Measurements from ENCODE around the gene ZNF48.

Gene ZNF48

DNA sequence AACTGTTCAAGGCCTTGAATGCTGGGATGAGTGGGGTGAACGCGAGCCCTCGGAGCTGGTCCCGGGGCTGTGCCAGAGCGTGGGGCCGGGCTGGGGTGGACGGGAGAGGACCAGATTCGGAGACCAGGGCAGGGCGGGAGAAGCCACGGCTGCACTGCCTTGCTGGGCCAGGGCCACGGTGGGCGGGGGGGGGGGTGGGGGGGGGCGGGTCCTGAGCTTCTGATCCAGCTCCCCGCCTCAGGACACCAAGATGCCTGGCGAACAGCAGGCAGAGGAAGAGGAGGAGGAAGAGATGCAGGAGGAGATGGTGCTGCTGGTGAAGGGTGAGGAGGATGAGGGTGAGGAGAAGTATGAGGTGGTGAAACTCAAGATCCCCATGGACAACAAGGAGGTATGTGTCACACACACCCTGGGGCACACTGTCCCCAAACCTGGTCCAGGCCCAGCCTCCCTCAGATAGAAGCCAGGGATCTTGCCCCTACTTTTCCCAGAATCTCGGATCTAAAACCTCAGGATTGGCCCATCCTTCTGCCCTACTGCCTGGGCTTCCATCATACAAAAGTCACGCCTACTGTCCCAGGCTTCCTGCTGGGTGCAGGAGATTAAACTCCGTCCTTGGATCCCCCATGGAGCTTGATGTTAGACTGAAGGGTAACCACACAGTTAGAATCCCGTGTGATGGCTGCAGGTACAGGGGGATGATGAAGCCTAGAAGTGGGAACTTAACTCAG lies 12.7 kb downstream of the ZNF48 start:
- DNase-seq (ENCODE audit: low spot score) = no peak

DNA sequence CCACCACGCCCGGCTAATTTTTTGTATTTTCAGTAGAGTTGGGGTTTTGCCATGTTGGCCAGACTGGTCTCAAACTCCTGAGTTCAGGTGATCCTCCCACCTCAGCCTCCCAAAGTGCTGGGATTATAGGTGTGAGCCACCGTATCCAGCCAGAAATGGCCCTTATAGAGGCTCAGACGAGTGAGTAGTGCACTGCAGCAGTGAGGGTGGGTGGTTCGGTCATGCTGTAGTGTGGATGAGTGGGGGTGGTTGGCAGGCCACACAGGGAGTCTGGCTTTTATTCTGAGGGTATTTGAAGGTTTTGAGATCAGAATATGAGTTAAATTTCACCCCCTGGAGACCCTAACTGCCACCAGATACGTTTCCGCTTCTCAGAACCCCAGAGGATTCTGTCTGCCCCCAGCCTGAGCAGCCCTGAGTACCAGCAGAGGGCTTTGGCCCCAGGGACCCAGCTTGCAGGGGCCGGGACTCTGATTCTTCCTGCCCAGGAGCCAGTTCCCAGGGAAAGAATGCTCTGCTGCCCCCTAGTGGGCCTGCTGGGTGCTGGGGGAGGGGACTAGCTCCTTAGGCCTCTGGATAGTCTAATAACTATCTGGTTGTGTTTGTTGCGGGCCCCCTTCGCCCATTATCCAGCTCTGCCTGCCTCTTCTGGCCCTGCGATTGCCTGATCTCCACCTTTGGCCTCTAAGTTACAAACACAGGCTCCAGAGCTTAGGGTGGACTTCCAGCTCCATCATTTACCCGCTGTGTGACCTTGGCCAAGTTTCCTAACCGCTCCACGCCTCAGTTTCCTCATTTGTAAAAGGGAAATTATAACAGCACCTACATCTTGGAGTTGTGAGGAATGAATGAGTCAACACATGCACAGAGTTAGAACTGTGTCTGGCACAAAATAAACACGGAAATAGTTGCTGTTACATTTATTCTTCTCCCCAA lies 14.2 kb downstream of the ZNF48 start:
- DNase-seq (ENCODE audit: low spot score) = peak; percentile 92

DNA sequence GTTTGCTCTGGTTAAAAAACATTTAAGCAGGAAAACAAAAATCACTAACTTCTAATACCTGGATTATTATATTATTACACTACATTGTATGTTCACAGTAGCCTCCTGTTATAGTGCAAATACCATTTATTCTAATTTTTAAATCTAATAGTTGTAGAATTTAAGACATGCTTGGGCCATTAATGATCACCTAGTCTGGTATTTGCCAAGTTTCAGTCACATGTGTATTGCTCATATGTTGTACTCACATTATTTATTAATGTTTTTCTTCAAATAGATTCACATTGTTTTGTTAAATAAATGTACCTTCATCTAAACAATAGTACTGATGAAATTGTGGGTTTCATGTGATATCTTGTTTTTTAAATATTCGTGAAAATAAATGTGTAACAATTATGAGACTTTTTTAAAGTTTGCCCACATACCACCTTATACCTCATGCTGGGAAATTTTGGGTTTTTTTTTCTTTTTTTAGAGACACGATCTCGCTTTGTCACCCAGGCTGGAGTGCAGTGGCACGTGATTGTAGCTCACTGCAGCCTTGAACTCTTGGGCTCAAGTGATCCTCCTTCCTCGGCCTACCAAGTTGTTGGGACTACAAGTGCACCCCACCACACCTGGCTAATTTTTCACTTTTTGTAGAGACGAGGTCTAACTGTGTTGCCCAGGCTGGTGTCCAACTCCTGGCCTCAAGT lies 18.0 kb downstream of the ZNF48 start:
- DNase-seq (ENCODE audit: low spot score) = no peak

DNA sequence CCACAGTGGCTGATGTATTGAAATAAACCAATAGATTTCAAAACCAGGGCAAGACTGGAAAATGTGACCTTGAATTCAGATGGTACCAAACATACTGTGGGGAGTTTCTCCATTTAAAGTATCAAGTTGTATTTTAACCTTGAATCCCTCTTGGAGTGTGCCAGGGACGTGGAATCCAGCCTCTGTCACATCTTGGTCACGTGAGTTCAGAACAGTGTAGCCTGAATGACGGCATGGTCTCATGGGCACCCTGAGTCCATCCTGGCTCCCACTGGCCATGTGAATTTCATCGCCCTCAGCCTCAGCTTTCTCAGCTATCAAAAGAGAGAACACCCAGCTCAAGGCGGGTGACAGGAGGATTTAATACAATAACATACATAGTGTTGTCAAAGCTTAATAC lies 18.9 kb downstream of the ZNF48 start:
- no peak for DNase-seq (ENCODE audit: low spot score)

DNA sequence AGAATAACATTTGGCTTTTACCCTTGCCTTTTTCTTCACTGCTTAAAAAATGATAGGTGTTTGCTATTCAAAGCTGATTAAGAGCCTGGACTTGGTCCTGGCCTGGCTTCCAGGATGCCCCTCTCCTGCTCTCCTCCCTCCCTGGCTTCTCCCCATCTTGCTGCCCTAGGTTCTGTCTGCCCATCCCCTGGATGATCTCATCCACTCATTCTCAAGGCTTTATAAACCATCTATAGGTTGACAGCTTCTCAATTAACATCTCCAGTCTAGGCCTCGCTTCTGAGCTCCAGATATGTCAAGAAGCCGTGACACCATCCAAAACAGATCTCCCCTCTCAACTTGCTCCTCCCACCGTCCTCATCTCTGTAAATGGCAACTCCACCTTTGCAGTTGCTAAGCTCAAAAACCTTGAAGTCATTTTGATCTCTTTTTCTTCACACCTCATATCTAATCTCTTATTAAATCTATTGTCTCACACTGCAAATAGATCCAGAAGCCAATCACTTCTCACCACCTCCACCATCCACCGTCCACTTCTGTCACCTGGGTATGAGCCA lies 20.9 kb downstream of the ZNF48 start:
- DNase-seq (ENCODE audit: low spot score) = no peak

DNA sequence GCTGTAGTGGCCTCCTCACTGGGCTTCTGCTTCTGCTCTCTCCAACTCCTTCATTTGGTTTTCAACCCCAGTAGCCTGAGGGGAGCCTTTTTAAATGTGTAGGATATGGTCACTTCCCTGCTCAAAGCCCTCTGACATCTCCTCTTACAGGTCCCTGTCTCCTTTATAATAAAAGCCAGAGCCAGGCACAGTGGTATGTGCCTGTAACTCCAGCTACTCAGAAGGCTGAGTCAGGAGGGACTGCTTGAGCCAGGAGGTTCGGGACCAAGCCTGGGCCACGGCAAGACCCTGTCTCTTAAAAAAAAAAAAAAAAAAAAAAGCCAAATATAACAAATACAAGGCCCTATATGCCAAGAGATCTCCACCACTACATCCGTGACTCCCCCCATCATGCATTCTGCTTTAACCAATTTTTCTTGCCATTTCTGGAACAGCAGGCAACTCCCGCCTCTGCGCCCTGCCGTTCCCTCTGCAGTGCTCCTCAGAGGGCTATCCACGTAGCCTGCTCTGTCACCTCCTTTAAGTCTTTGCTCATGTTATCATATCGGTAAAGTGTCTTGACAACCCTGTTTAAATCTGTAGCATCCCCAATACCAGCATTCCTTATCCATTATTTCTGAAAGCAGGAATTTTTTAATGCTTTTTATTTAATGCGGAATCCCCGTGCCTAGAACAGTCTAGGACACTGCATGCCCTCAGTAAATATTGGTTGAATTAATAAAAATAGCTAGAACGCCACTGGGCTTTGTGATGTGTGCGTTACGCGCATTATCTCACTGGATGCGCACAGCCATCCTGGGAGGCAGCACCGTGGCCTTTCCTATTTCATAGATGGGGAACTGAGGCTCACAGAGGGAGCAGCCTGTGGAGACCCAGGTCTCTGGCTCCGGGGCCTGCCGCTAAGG lies 21.7 kb downstream of the ZNF48 start:
- DNase-seq (ENCODE audit: low spot score) = no peak

DNA sequence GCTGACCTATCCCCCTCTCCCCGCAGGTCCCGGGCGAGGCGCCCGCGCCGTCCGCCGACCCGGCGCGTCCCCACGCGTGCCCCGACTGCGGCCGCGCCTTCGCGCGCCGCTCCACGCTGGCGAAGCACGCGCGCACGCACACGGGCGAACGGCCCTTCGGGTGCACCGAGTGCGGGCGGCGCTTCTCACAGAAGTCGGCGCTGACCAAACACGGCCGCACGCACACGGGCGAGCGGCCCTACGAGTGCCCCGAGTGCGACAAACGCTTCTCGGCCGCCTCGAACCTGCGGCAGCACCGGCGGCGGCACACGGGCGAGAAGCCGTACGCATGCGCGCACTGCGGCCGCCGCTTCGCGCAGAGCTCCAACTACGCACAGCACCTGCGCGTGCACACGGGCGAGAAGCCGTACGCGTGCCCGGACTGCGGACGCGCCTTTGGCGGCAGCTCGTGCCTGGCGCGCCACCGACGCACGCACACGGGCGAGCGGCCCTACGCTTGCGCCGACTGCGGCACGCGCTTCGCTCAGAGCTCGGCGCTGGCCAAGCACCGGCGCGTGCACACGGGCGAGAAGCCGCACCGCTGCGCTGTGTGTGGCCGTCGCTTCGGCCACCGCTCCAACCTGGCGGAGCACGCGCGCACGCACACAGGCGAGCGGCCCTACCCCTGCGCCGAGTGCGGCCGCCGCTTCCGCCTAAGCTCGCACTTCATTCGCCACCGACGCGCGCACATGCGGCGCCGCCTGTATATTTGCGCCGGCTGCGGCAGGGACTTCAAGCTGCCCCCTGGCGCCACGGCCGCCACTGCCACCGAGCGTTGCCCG lies 22.5 kb downstream of the ZNF48 start:
- DNase-seq (ENCODE audit: low spot score) = peak; percentile 66

DNA sequence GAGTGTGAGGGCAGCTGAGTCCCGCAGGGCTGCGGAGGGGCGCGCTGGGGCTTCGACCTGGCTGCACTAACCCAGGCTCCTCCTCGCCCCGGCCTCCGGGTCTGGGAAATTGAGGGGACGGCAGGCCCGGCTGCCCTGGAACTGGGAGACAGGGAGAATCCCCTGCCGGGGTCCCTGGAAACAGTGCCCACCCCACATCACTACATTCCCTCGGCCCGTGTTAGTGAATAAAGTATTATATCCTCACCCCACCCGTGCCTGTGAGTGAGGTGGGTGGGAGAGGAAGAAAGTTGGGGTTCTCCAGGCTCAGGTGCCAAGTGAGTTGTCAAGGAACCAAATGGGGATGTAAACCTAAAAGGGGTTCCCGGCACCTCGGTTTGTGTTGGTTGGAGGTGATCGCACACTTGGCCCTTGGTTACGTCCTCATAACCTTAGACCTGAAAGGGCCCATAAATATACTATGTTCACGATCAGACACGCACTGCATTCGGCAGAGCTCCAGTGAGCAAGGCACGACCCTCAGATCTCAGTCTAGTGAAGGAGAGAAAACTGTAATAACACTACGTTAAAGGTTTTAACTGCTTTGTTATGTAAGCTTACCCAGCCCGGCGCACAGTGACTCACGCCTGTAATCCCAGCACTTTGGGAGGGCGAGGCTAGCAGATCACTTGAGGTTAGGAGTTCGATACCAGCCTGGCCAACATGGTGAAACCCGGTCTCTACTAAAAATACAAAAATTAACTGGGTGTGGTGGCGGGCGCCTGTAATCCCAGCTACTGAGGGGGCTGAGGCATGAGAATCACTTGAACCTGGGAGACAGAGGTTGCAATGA lies 23.3 kb downstream of the ZNF48 start:
- DNase-seq (ENCODE audit: low spot score) = no peak

DNA sequence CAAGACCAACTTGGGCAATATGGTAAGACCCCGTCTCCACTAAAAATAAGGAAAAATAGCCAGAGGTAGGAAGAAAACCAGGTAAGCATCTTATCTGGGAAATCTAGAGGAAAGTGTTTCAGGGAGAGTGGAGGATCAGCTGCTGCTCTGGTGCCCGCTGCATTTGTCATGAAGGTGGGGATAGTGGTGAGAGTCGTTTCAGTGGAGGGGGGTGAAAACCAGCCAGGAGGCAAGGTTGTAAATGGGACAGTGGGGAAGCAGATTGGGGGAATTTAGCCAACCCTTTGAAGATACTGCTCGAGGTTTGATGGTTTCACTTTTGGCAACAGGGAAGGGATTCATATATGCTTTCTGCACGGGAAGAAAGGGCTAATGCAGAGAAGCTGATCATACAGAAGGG lies 25.8 kb downstream of the ZNF48 start:
- DNase-seq (ENCODE audit: low spot score) = no peak

DNA sequence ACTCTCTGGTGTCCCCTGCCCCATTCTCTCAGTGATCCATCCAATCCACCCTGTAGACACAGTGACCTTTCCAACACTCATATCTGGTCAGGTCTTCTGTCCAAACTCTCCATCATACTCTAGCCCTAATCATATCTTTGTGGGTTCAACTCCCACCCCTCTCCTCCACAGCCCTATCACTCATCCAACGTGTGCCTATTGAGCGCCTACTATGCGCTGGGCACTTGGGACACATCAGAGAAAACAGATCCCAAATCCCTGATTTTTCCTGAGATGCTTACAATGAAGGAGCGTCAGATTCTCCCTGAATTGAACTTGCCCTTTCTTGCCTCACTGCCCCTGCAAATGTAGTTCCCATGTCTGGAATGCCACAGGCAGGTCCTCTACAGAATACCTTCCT lies 32.8 kb downstream of the ZNF48 start:
- no peak for DNase-seq (ENCODE audit: low spot score)

DNA sequence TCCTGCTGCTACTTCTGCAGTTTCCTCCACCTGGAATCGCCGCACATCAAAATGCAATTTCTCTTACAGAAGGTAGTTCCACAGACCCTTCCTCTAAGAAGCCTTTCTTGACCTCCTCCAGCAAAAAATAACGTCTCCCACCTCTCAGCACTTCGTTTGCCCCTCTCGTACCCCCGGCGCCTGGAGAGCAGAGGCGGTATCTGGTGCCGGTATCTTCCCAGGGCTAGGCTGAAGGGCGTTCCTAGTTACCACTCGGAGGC lies 34.1 kb downstream of the ZNF48 start:
- DNase-seq (ENCODE audit: low spot score) = no peak

DNA sequence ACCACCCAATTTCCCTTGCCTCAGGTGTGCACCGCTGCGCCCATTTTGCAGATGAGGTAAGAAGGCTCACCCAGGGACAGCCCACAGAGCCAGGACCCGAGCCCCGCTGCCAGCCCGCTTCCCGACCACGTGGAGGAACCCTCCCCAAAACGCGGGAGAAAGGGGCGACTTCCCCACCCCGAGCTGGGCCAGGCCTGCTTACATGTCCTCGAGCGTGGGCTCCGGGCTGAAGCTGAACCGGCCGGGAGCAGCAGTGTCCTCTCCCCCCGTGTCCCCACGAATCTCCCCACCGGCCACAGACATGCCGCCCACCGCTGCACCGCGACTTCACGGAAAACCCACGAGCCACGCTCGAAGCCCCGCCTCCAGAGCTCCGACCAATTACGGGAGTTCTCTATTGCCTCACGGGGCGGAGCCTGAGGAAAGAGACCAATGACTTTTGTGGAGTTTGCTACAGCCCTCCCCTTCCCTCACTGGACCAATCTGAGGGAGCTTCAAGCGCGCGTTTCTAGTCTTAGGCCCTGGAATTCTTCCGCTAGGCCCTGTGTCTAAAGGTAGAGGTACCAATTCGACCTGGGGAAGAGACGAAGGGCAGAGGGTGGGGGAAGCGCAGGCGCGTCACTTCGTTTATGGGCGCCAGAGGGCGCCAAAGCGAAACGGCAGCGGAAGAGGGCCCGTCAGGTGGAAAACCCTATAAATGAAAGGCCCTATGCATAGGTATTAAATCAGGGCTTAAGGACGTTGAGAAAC lies 34.6 kb downstream of the ZNF48 start, which contains the start of gene DCTPP1:
DCTPP1 (minus strand) TSS at position 353 of the 750 bp plus-strand sequence; CDS start at position 303, 50 bp downstream.
- DNase-seq (ENCODE audit: low spot score) = peak; percentile 96

DNA sequence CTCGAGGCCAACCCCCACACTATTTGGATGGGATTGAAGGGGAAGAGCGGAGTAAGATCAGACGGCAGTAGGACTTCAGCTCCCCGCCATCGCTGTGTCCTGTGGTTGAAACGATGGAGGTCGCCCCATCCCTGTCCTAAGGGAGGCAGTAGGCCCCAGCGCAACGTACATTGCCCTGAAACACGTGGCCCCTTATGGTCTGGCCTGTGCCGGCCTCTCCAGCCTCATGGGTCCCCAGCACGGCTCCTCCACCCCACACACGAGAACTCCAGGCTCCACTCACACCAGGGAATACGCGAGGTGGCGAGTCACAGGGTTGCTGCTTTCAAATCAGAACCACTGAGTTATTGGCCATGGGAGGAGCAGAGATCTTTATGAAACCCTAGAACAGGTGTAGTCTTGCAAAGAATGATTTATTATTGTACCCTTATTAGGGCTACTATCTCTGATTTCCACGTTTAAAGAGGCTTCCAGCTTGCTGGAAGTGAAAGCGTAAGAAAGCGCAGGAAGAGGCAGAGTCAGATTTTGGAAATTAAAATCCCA lies 35.3 kb downstream of the ZNF48 start:
- DNase-seq (ENCODE audit: low spot score) = no peak

DNA sequence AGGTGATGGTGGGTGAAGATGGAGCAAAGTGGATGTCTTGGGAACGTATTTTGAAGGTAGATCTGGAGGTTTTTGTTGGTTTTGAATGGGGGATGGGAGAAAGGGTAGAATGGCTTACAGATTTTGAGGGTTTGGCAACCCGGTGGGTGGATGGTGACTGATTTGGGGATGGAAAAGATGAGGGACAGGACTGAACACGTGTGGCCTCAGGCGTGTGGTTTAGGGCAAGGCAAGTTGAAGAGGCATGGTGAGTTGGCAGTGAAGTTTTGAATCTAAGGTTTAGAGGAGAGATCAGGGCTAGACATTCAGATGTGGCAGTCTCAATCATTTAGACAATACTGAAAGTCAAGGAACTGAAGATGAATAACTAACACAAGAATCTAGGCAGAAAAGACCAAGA lies 39.6 kb downstream of the ZNF48 start:
- no peak for DNase-seq (ENCODE audit: low spot score)

DNA sequence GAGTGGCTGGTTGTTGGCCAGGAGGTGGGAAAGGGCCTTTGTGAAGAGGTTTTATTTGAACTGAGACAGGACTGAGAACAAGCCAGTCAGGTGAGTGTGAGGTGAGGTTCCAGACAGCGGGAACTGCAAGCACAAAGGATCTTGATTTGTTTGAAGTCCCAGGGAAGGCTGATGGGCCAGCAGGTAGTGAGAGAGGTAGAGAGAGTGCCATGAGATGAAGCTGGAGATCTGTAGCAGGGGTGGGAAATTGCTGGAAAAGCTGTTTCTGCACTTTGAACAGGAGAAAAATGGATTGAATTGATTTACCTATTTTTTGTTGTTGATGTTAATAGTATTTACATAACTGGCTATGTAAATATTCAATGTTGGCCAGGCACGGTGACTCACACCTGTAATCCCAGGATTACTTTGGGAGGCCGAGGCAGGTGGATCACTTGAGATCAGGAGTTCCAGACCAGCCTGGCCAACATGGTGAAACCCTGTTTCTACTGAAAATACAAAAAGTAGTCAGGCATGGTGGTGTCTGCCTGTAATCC lies 42.4 kb downstream of the ZNF48 start:
- DNase-seq (ENCODE audit: low spot score) = no peak

DNA sequence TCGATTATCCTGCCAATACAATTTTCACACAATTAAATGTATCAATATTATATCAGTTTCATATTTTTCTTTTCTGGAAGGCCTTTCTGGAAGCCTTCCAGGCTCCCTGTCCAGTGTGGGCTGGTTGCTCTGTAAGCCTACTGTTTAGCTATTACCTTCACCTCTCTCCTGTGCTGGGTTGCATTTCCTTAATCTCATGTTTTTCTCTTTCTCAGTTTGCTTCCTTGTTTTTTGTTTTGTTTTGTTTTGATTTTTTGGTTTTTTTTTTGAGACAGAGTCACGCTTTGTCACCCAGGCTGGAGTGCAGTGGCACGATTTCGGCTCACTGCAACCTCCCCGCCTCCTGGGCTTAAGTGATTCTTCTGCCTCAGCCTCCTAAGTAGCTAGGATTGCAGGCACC lies 43.6 kb downstream of the ZNF48 start:
- no peak for DNase-seq (ENCODE audit: low spot score)

DNA sequence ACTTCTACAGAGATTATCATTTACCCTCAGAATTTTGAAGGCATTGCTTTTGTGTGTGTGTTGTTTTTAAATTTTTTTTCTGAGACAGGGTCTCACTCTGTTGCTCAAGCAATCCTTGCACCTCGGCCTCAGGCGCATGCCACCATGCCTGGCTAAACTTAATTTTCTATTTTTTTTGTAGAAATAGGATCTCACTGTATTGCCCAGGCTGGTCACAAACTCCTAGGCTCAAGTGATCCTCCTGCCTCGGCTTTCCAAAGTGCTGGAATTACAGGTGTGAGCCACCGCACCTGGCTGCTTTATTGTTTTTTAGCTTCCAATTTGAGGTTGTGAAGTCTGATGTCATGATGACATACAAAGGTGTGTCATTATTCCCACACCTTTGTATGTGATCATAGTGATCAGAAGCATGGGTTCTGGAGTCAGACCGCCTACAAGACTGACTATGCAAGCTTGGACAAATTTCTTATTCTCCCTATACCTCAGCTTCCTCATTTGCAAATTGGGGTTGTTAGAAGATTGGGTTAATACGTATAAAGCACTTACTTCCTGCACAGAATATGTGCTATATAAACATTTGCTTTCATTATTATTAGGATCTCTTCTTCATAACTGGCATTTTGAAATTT lies 44.6 kb downstream of the ZNF48 start:
- no peak for DNase-seq (ENCODE audit: low spot score)

DNA sequence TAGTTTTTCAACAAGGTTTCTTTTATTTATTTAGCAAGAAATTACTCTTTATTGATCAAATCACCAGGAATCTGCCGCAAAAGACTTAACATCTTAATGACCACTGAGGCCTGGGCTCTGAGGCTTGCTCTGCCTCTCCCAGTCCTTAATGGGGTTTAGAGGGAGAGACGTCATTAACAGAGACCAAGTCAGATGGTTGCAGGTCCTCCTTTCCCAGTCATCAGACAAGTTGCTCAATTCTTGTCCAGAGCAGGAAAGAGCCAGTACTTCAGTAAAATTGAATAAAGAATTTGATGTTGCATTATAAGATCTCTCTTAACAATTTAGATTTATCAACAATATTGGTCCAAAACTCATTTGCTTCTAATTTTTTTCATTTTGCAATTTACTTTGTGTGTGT lies 48.4 kb downstream of the ZNF48 start:
- no peak for DNase-seq (ENCODE audit: low spot score)
